Measurements from ENCODE around the gene OR4D10. TPM values are rescaled to one million over a fixed set of nuclear protein-coding genes. Genes with fewer than 3 reads are reported as not detected.
A peak's percentile ranks its signal among the peaks of the same experiment; 100 is the strongest.
"Not testable (repeated sequence)": the region's sequence is repeated elsewhere in the genome, so short reads cannot be mapped to it uniquely, and the experiment has no call there.

The OR4D10 gene
- total and polyA plus RNA-seq, 8 donors, result not detected

DNA sequence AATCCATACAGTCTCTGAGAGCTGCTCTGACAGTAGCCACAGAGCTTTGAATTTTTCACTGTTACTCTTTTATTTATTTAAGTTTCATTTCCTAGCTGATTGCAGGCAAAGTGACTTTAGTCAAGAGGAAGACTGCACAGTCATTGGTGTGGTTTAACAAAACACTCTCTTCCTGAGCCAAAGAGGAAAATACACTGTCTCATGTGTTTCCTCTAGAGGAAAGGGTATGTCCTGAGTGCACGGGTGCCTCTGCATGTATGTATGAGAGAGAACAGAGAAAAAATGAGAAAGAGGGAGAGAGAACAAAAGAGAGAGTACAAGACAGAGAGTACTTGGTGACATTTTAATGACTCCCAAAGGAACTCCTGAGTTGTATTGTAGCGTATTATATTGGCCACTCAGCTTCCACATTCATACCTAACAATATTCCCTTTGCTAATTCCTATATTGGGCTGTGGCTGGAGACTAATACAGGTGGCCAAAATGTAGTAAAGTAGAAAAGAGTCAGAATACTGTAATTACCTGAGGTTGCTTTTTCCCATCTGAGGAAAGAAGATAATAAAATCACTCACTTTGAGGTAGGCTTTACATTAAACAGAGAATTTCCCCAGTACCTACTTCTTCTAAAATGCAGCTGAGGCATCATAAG lies 38.0 kb downstream of the OR4D10 start, which contains the start of gene OR4D9:
Gene OR4D9, plus strand, starts transcription at position 599 of the 649 bp plus-strand sequence. CDS start 3,374 bp downstream, outside the sequence.
- TF ChIP-seq POLR2AphosphoS5 (IDR thresholded peaks at IDR 0.05) (no peak), EP300 (IDR thresholded peaks at IDR 0.05) (no peak), POLR2A (IDR thresholded peaks at IDR 0.05) (no peak)
- TF ChIP-seq, protein P1, sequence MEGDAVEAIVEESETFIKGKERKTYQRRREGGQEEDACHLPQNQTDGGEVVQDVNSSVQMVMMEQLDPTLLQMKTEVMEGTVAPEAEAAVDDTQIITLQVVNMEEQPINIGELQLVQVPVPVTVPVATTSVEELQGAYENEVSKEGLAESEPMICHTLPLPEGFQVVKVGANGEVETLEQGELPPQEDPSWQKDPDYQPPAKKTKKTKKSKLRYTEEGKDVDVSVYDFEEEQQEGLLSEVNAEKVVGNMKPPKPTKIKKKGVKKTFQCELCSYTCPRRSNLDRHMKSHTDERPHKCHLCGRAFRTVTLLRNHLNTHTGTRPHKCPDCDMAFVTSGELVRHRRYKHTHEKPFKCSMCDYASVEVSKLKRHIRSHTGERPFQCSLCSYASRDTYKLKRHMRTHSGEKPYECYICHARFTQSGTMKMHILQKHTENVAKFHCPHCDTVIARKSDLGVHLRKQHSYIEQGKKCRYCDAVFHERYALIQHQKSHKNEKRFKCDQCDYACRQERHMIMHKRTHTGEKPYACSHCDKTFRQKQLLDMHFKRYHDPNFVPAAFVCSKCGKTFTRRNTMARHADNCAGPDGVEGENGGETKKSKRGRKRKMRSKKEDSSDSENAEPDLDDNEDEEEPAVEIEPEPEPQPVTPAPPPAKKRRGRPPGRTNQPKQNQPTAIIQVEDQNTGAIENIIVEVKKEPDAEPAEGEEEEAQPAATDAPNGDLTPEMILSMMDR (IDR thresholded peaks at IDR 0.05), result no peak
- Histone ChIP-seq H3K27me3 (peaks cover 0 to 9% (median 0%) of the 10 kb centered on the region in 3 donors), H3K9me3 (no peaks in the 10 kb centered on the region), H3K27ac (no peak within 1 kb of the TSS), H3K4me3 (no peak within 1 kb of the TSS), H3K36me3 (no peaks in the 10 kb centered on the region), H3K4me1 (peaks cover 0 to 7% (median 0%) of the 10 kb centered on the region in 4 donors)
- peak in 1 of 2 donors; percentile 35 for DNase-seq
- 35 to 51% (median 36%) methylated on average over 2 of the region's 2 CpGs for WGBS, 5 donors
- intact Hi-C loops (cut with DNase I; ENCODE audit: low total_unique reads), result no loop called here

DNA sequence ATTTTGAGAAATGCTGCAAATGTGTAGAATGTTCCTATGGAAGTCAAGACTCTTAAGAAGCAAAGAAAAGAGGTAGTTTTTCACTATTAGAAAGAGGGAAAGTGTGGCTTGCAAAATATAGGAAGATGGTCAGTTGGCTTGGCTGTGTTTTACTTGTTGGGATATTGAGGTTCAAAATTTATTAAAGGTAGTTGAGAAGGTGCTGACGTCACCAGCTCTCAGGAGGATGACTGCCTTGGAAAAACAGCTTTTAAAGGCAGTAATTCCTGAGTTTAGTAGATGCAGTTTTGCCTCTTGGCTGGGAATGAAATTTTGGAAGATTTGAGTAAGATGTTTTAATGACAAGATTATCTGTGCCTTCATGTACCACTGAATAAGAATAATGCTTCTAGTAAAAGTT lies 38.6 kb downstream of the OR4D10 start:
- H3K27me3 ChIP-seq, result peaks cover 0 to 9% (median 0%) of the 10 kb centered on the region in 3 donors
- no peaks in the 10 kb centered on the region for H3K9me3 ChIP-seq
- no peak overlapping the region for H3K27ac ChIP-seq
- WGBS, 5 donors, result 63 to 88% (median 79%) methylated on average over 1 of the region's 1 CpG
- TF ChIP-seq, protein P1 (IDR thresholded peaks at IDR 0.05), result no peak
- TF ChIP-seq POLR2A (IDR thresholded peaks at IDR 0.05) (no peak), POLR2AphosphoS5 (IDR thresholded peaks at IDR 0.05) (no peak), EP300 (IDR thresholded peaks at IDR 0.05) (no peak)
- peaks cover 0 to 7% (median 0%) of the 10 kb centered on the region in 4 donors for H3K4me1 ChIP-seq
- H3K36me3 ChIP-seq, result no peaks in the 10 kb centered on the region
- no peak overlapping the region for H3K4me3 ChIP-seq
- DNase-seq, result no peak
- intact Hi-C loops (cut with DNase I; ENCODE audit: low total_unique reads), result no loop called here

GRCh38 chr11:59520139-59520538 lies 47.0 kb downstream of the OR4D10 start:
- WGBS, 5 donors, result 46 to 68% (median 59%) methylated on average over 2 of the region's 2 CpGs
- H3K9me3 ChIP-seq; H3K27me3 ChIP-seq; H3K4me3 ChIP-seq; H3K4me1 ChIP-seq; intact Hi-C loops (cut with DNase I; ENCODE audit: low total_unique reads); DNase-seq; H3K27ac ChIP-seq; H3K36me3 ChIP-seq: not testable (repeated sequence)

DNA sequence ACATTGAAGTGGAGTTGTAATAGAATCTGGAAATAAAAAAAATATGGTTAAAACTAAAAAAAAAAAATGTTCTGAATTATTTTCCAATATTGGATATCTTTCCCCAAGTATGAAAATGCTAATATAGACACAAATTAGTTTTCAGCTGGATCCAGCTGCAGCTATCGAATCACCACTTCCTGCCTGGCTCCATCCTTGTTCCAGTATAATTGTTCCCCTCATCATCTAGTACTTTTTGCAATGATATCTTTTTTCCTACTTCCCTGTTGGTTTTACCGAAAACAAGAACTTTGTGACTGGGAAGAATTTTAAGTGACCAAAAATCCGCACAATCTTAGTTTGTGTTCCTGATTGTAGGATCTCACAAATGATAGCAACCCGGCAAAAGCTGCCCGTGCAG lies 47.6 kb downstream of the OR4D10 start:
- no peak for DNase-seq
- no peak overlapping the region for H3K27ac ChIP-seq
- 69 to 84% (median 79%) methylated on average over 5 of the region's 5 CpGs for WGBS, 5 donors
- intact Hi-C loops (cut with DNase I; ENCODE audit: low total_unique reads), result no loop called here
- H3K9me3 ChIP-seq, result no peaks in the 10 kb centered on the region
- H3K27me3 ChIP-seq, result no peaks in the 10 kb centered on the region
- TF ChIP-seq, protein P1 (IDR thresholded peaks at IDR 0.05), result no peak
- TF ChIP-seq EP300 (IDR thresholded peaks at IDR 0.05) (no peak), POLR2A (IDR thresholded peaks at IDR 0.05) (no peak), POLR2AphosphoS5 (IDR thresholded peaks at IDR 0.05) (no peak)
- no peaks in the 10 kb centered on the region for H3K36me3 ChIP-seq
- no peaks in the 10 kb centered on the region for H3K4me1 ChIP-seq
- H3K4me3 ChIP-seq, result no peak overlapping the region

DNA sequence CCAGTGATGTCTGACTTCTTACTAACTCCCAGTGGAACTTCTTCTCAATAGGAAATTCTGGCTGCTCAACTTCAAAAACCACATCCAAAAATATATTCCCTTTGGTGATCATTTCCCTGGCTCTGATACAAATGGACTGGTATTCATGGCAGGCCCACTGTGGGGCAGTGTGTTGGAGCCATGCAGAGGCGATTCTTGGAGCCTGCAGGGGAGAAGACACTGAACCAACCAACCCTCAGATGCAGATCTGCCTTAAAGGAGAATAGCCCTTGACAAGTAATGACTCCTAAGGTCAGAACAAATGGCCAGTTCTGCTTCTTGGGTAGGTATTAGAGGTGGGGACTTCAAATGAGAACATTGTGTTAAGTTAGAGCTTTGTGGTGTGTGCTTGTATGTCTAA lies 50.4 kb downstream of the OR4D10 start:
- DNase-seq, result no peak
- no peak overlapping the region for H3K27ac ChIP-seq
- TF ChIP-seq EP300 (IDR thresholded peaks at IDR 0.05) (no peak), POLR2AphosphoS5 (IDR thresholded peaks at IDR 0.05) (no peak), POLR2A (IDR thresholded peaks at IDR 0.05) (no peak)
- TF ChIP-seq, protein P1 (IDR thresholded peaks at IDR 0.05), result no peak
- no peaks in the 10 kb centered on the region for H3K4me1 ChIP-seq
- no peaks in the 10 kb centered on the region for H3K36me3 ChIP-seq
- H3K27me3 ChIP-seq, result no peaks in the 10 kb centered on the region
- no peaks in the 10 kb centered on the region for H3K9me3 ChIP-seq
- no peak overlapping the region for H3K4me3 ChIP-seq
- 4 to 50% (median 30%) methylated on average over 1 of the region's 1 CpG for WGBS, 5 donors
- intact Hi-C loops (cut with DNase I; ENCODE audit: low total_unique reads), result no loop called here

Data from stomach (tissue), 9 donors.